ENCODE measurements around the gene SH3BP2. TPM values are rescaled to one million over a fixed set of nuclear protein-coding genes. Genes with fewer than 3 reads are reported as not detected.
A peak's percentile ranks its signal among the peaks of the same experiment; 100 is the strongest.

The SH3BP2 gene
- total and polyA plus RNA-seq, 8 donors = 34.9 to 113 (median 52.4) TPM

- H3K27me3 ChIP-seq = no peaks in the 10 kb centered on the region
- no peak overlapping the region for H3K4me3 ChIP-seq
- peaks cover 0 to under 1% of the 10 kb centered on the region in 2 donors for H3K36me3 ChIP-seq
- peaks cover 48 to 96% of the 10 kb centered on the region in 2 donors for H3K4me1 ChIP-seq
- intact Hi-C loops (cut with DNase I) = no loop called here
- no peak for TF ChIP-seq CTCF (IDR thresholded peaks at IDR 0.05)
- ATAC-seq = peak; percentile 74
- no peaks in the 10 kb centered on the region for H3K9me3 ChIP-seq
- DNase-seq = peak in 1 of 4 donors; percentile 60
- H3K27ac ChIP-seq = peak overlapping the region; percentile 67 to 76
These were observed 67.8 kb downstream of the SH3BP2 start for GRCh38 chr4:2860391-2861348.

DNA sequence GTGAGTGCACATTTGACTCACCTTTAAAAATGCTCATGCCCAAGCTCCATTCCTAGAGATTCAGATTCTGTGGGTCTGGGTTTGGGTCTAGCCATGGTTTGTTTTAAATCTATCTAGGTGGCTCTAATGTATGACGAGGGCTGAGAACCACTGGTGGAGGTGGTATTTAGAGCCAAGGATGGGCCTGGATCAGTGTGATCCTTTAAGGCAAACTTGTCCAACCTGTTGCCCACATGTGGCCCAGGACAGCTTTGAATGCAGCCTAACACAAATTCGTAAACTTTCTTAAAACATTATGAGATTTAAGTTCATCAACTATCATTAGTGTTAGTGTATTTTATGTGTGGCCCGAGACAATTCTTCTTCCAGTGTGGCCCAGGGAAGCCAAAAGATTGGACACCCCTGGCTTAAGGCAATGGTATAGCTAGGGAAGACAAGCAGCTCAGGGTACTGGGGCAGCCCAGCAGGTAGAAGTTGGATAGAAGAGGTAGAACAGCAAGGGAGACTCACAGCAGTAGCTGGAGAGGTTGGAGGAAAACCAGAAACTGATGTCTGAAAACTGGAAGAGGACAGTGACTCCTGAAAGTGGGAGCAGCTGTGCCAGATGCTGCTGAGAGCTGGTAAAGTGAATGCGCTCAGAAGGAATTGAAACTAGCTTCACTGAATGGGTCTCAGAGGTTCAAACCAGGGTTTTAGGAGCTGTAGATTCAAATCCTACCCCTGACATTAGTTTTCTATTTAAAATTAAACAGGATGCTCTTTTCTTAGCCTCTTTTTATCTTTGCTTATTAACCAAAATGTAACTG is 68.9 kb downstream of the SH3BP2 start:
- no peak for DNase-seq
- Histone ChIP-seq H3K4me1 (peaks cover 54 to 99% of the 10 kb centered on the region in 2 donors), H3K9me3 (no peaks in the 10 kb centered on the region), H3K27me3 (no peaks in the 10 kb centered on the region), H3K27ac (peak overlapping the region; percentile 67 to 76), H3K4me3 (peak overlapping the region in 1 of 2 donors; percentile 6), H3K36me3 (no peaks in the 10 kb centered on the region)
- peak; percentile 5 for ATAC-seq
- no peak for TF ChIP-seq CTCF (IDR thresholded peaks at IDR 0.05)
- intact Hi-C loops (cut with DNase I) = no loop called here

DNA sequence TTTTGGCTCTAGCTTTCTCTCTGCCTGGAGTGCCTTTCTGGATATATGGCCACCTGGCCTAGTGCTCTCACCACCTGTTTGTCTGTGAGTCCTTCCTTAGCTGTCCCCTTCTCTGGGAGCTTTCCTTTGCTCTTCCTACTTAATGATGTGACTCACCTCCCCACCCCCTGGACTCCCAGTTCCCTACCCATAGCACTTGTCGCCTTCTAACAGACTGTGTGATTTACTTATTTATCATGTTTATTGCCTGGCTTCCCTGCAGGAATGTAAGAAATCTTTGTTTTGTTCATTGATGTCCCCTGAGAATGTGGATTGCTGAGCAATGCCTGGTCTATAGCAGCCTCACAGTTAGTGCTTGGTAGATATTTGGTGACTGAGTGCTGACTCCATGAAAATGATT is 69.6 kb downstream of the SH3BP2 start:
- H3K27me3 ChIP-seq = no peaks in the 10 kb centered on the region
- no peak for DNase-seq
- peak overlapping the region in 1 of 2 donors; percentile 6 for H3K4me3 ChIP-seq
- H3K27ac ChIP-seq = peak overlapping the region; percentile 10 to 76
- peaks cover 58 to 99% of the 10 kb centered on the region in 2 donors for H3K4me1 ChIP-seq
- no peak for TF ChIP-seq CTCF (IDR thresholded peaks at IDR 0.05)
- H3K9me3 ChIP-seq = no peaks in the 10 kb centered on the region
- no peaks in the 10 kb centered on the region for H3K36me3 ChIP-seq
- intact Hi-C loops (cut with DNase I) = no loop called here
- peak; percentile 52 for ATAC-seq

GRCh38 chr4:2863649-2864048 is 70.8 kb downstream of the SH3BP2 start:
- DNase-seq = no peak

More at GRCh38 chr4:2863649-2864048, 70.8 kb downstream of the SH3BP2 start:
- intact Hi-C loops (cut with DNase I) = no loop called here
- Histone ChIP-seq H3K27ac (peak overlapping the region in 1 of 2 donors; percentile 76), H3K4me3 (no peak overlapping the region), H3K9me3 (no peaks in the 10 kb centered on the region), H3K36me3 (no peaks in the 10 kb centered on the region), H3K4me1 (peaks cover 60 to 99% of the 10 kb centered on the region in 2 donors), H3K27me3 (no peaks in the 10 kb centered on the region)
- ATAC-seq = no peak
- no peak for TF ChIP-seq CTCF (IDR thresholded peaks at IDR 0.05)
